Activated CD8-positive, alpha-beta T cell treated with anti-CD3 and anti-CD28 coated beads for 36 hours (primary cell): ENCODE data around the gene CRELD1. TPM values are rescaled to one million over a fixed set of nuclear protein-coding genes. Genes with fewer than 3 reads are reported as not detected.
"Not testable (repeated sequence)": the region's sequence is repeated elsewhere in the genome, so short reads cannot be mapped to it uniquely, and the experiment has no call there.

Experiments
- ATAC-seq: fragments of 200-7000 bp; cut with Tn5 transposase; one replicate; pipeline ENCODE4 v1.10.0; 2021; ENCODE audit warnings: mild to moderate bottlenecking, moderate library complexity
- CTCF ChIA-PET: fragments of 350-600 bp; sonication (Branson Sonifier 250); formaldehyde crosslinking; loops from one replicate; lab custom pipeline; 2021; ENCODE audit warnings: antibody characterized with exemption; lab: Charles Lee
- POLR2A ChIA-PET: fragments of 350-600 bp; sonication (Branson Sonifier 250); formaldehyde crosslinking; loops from one replicate; lab custom pipeline; 2021; ENCODE audit warnings: antibody characterized with exemption; lab: Charles Lee
- DNase-seq: peaks from one replicate; pipeline ENCODE4 v3.0.0-alpha.2; 2020
- H3K27ac Mint-ChIP-seq: one replicate; pipeline ENCODE4 v1.8.0; 2021; ENCODE audit warnings: mild to moderate bottlenecking, mixed read lengths
- H3K27me3 Mint-ChIP-seq: one replicate; pipeline ENCODE4 v1.8.0; 2021; ENCODE audit warnings: mixed read lengths
- H3K36me3 Mint-ChIP-seq: one replicate; pipeline ENCODE4 v1.8.0; 2021; ENCODE audit warnings: low read depth, mixed read lengths
- H3K4me1 Mint-ChIP-seq: one replicate; pipeline ENCODE4 v1.8.0; 2021; ENCODE audit warnings: low read depth, mixed read lengths
- H3K4me3 Mint-ChIP-seq: one replicate; pipeline ENCODE4 v1.8.0; 2021; ENCODE audit warnings: mild to moderate bottlenecking, moderate library complexity, mixed read lengths
- H3K9me3 Mint-ChIP-seq: one replicate; pipeline ENCODE4 v1.8.0; 2021; ENCODE audit warnings: mixed read lengths
- CTCF ChIP-seq: fragments of 200-600 bp; IDR thresholded peaks from one replicate; pipeline ENCODE4 v1.8.0; 2022; ENCODE audit warnings: antibody characterized with exemption, mild to moderate bottlenecking
- intact Hi-C: fragments of 100-400 bp; cut with micrococcal nuclease; formaldehyde crosslinking; loops from one replicate; pipeline ENCODE4 v1.10.0; 2022
- total RNA-seq, 2 experiments: library from RNA; stranded (reverse); gene quantifications; one replicate each; pipeline ENCODE4 v1.2.3, GENCODE V29; 2021

The CRELD1 gene
- total RNA-seq, 2 experiments from 2014 or later = 9.4 to 13.0 TPM

GRCh38 chr3:9935966-9936510, 2.4 kb downstream of the CRELD1 start:
- H3K4me3 Mint-ChIP-seq = no peak overlapping the region
- DNase-seq = no peak
- ChIA-PET POLR2A (interaction anchor here (1.2 to 6.9 kb wide), 3 partner anchors 8 to 42 kb away, joined by 7 to 57 read pairs (median 36); partner anchors contain the start of genes JAGN1 and PRRT3), CTCF (interaction anchor here (5.7 kb wide), 1 partner anchor 10 kb away, joined by 42 read pairs; no protein-coding TSS in a partner anchor)
- no peak for ATAC-seq
- H3K27me3 Mint-ChIP-seq = no peaks in the 10 kb centered on the region
- peaks cover 32% of the 10 kb centered on the region for H3K4me1 Mint-ChIP-seq
- intact Hi-C loops = no loop called here
- no peak overlapping the region for H3K27ac Mint-ChIP-seq
- TF ChIP-seq CTCF = no peak
- H3K36me3 Mint-ChIP-seq = peaks cover 1% of the 10 kb centered on the region
- H3K9me3 Mint-ChIP-seq = no peaks in the 10 kb centered on the region

GRCh38 chr3:9937486-9938238, 4.0 kb downstream of the CRELD1 start:
- CTCF ChIA-PET = interaction anchor here (1.3 kb wide), 1 partner anchor 9 kb away, joined by 4 read pairs; no protein-coding TSS in a partner anchor
- TF ChIP-seq CTCF = no peak
- Mint-ChIP-seq H3K4me1 (peaks cover 23% of the 10 kb centered on the region), H3K27ac (no peak overlapping the region), H3K27me3 (no peaks in the 10 kb centered on the region), H3K4me3 (no peak overlapping the region), H3K36me3 (peaks cover 1% of the 10 kb centered on the region), H3K9me3 (no peaks in the 10 kb centered on the region)
- intact Hi-C loops = no loop called here
- ATAC-seq (no peak), DNase-seq (no peak)
- POLR2A ChIA-PET = no interaction called here

GRCh38 chr3:9938966-9939365, 5.3 kb downstream of the CRELD1 start:
- DNase-seq (no peak), ATAC-seq (no peak)
- Mint-ChIP-seq H3K36me3 (peaks cover 1% of the 10 kb centered on the region), H3K4me1 (peaks cover 23% of the 10 kb centered on the region), H3K27me3 (no peaks in the 10 kb centered on the region), H3K4me3 (no peak overlapping the region), H3K9me3 (no peaks in the 10 kb centered on the region), H3K27ac (no peak overlapping the region)
- ChIA-PET POLR2A (no interaction called here), CTCF (interaction anchor here (1.3 kb wide), 1 partner anchor 8 kb away, joined by 4 read pairs; no protein-coding TSS in a partner anchor)
- intact Hi-C loops = no loop called here
- TF ChIP-seq CTCF = no peak

GRCh38 chr3:9939906-9940305, 6.3 kb downstream of the CRELD1 start:
- POLR2A ChIA-PET = interaction anchor here (0.7 to 0.9 kb wide), 2 partner anchors 10 to 148 kb away, joined by 3 read pairs; no protein-coding TSS in a partner anchor
- CTCF ChIA-PET, H3K36me3 Mint-ChIP-seq: not testable (repeated sequence)

GRCh38 chr3:9940746-9941145, 7.1 kb downstream of the CRELD1 start:
- intact Hi-C loops = no loop called here
- TF ChIP-seq CTCF = no peak
- H3K27me3 Mint-ChIP-seq = no peaks in the 10 kb centered on the region
- peaks cover 10% of the 10 kb centered on the region for H3K4me1 Mint-ChIP-seq
- H3K36me3 Mint-ChIP-seq = peaks cover 1% of the 10 kb centered on the region
- POLR2A ChIA-PET = no interaction called here
- no peaks in the 10 kb centered on the region for H3K9me3 Mint-ChIP-seq
- no peak overlapping the region for H3K27ac Mint-ChIP-seq
- CTCF ChIA-PET = no interaction called here
- no peak for DNase-seq
- no peak for ATAC-seq
- no peak overlapping the region for H3K4me3 Mint-ChIP-seq

More at GRCh38 chr3:9939906-9940305, 6.3 kb downstream of the CRELD1 start:
- H3K9me3 Mint-ChIP-seq, H3K27me3 Mint-ChIP-seq, H3K27ac Mint-ChIP-seq, H3K4me3 Mint-ChIP-seq, intact Hi-C loops, DNase-seq, ATAC-seq: not testable (repeated sequence)
- H3K4me1 Mint-ChIP-seq = peaks cover 16% of the 10 kb centered on the region
